ENCODE data around the gene SF1. TPM values are rescaled to one million over a fixed set of nuclear protein-coding genes. Genes with fewer than 3 reads are reported as not detected.

The SF1 gene
- total and polyA plus RNA-seq, 9 of the 15 experiments (the other 6 are each of a cell fraction or from before 2014, with no cell fraction given), result 13.1 to 334 (median 111) TPM

- no TSS peak for BruUV-seq (replicated peaks)
- ATAC-seq (no peak), DNase-seq (ENCODE audit: extremely low read depth in 1 of 4, low spot score in 3 of 4) (peak in 1 of 4 experiments; percentile 30), FAIRE-seq (no peak)
- Histone ChIP-seq H3K27me3 (ENCODE audit: control insufficient read depth in 2 of 2, insufficient read depth in 2 of 2, low read length in 2 of 2) (no peaks in the 10 kb centered on the region), H3K4me1 (replicated peaks in 1 of 2; ENCODE audit: control insufficient read depth in 2 of 2, insufficient read depth in 2 of 2, low read length in 2 of 2) (peaks cover 30 to 62% of the 10 kb centered on the region in 2 experiments), H3K9me3 (replicated peaks; ENCODE audit: control insufficient read depth, insufficient read depth, low read depth, low read length) (no peaks in the 10 kb centered on the region), H3K9me1 (ENCODE audit: control insufficient read depth, insufficient read depth, low read length) (no peaks in the 10 kb centered on the region), H3K27ac (ENCODE audit: extremely low read depth, low read depth, low read length) (no peak overlapping the region), H3K79me2 (ENCODE audit: control insufficient read depth, insufficient read depth, low read length) (no peaks in the 10 kb centered on the region), H4K20me1 (replicated peaks; ENCODE audit: control insufficient read depth, insufficient read depth, low read length) (no peaks in the 10 kb centered on the region), H3K36me3 (ENCODE audit: control insufficient read depth, insufficient read depth, low read length) (peaks cover 38% of the 10 kb centered on the region; the same call in 2 of the 3 replicates), H2AFZ (ENCODE audit: low read depth, low read length) (peak overlapping the region; percentile 77), H3K9ac (ENCODE audit: insufficient read depth in 1 of 2, low read depth in 2 of 2, low read length in 2 of 2) (peak overlapping the region in 1 of 2 experiments; percentile 83; a peak in 2 of 4 replicates), H3K4me2 (ENCODE audit: insufficient read depth, low read length) (peak overlapping the region; percentile 91), H3K4me3 (peak overlapping the region; percentile 49)
- in situ Hi-C loops (cut with MboI) (no loop called here), intact Hi-C loops (cut with micrococcal nuclease) (loop anchor here (2.0 to 5.0 kb wide), 2 partner anchors 24 to 40 kb away; partner anchors contain the start of genes CDC42BPG and SF1)
- ChIA-PET CTCF (ENCODE audit: low intra/inter-chr PET ratio) (interaction anchor here (0.5 kb wide), 1 partner anchor 44 kb away, joined by 3 read pairs; no protein-coding TSS in a partner anchor), POLR2A (interaction anchor here (0.7 to 1.4 kb wide), 3 partner anchors 8 to 43 kb away, joined by 3 to 4 read pairs (median 3); partner anchors contain the start of genes PYGM and SF1)
- WGBS (ENCODE audit: insufficient coverage, low coverage, missing lambda C conversion rate), result 59% methylated on average over 9 of the region's 54 CpGs
- TF ChIP-seq PHB2 (IDR thresholded peaks at IDR 0.05; ENCODE audit: low read depth), result no peak
- no peak for TF ChIP-seq NFXL1 (CRISPR knock-in tag; IDR thresholded peaks at IDR 0.05)
- peak; percentile 39 for TF ChIP-seq HMGN3 (IDR thresholded peaks at IDR 0.05; ENCODE audit: borderline replicate concordance, extremely low read depth, insufficient read length, low read depth, low read length)
- TF ChIP-seq CBX2 (IDR thresholded peaks at IDR 0.05; ENCODE audit: insufficient read depth, low read length, poor library complexity, severe bottlenecking), result no peak
- no peak for TF ChIP-seq SUPT5H (IDR thresholded peaks at IDR 0.05)
- no peak for TF ChIP-seq ZNF384 (IDR thresholded peaks at IDR 0.05; ENCODE audit: low read depth, low read length)
- peak; percentile 24 for TF ChIP-seq SAP30 (IDR thresholded peaks at IDR 0.05; ENCODE audit: borderline replicate concordance, insufficient read depth, low read depth, low read length, poor library complexity, severe bottlenecking)
- TF ChIP-seq CHD1 (IDR thresholded peaks at IDR 0.05; ENCODE audit: low read length), result no peak
- TF ChIP-seq CBX8 (IDR thresholded peaks at IDR 0.05; ENCODE audit: borderline replicate concordance, extremely low read depth, low read depth, low read length, poor library complexity, severe bottlenecking), result no peak
- peak in 1 of 2 experiments; percentile 85 for TF ChIP-seq E2F6 (IDR thresholded peaks at IDR 0.05; ENCODE audit: borderline replicate concordance in 1 of 2, extremely low read depth in 1 of 2, insufficient read depth in 1 of 2, insufficient read length in 1 of 2, low read depth in 1 of 2, low read length in 1 of 2, poor library complexity in 1 of 2, severe bottlenecking in 1 of 2)
- TF ChIP-seq ZKSCAN3 (CRISPR knock-in tag; IDR thresholded peaks at IDR 0.05), result no peak
- TF ChIP-seq ZNF217 (CRISPR knock-in tag; IDR thresholded peaks at IDR 0.05), result no peak
- TF ChIP-seq, protein P1, sequence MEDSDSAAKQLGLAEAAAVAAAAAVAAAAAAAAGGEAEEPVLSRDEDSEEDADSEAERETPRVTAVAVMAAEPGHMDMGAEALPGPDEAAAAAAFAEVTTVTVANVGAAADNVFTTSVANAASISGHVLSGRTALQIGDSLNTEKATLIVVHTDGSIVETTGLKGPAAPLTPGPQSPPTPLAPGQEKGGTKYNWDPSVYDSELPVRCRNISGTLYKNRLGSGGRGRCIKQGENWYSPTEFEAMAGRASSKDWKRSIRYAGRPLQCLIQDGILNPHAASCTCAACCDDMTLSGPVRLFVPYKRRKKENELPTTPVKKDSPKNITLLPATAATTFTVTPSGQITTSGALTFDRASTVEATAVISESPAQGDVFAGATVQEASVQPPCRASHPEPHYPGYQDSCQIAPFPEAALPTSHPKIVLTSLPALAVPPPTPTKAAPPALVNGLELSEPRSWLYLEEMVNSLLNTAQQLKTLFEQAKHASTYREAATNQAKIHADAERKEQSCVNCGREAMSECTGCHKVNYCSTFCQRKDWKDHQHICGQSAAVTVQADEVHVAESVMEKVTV (CRISPR knock-in tag; IDR thresholded peaks at IDR 0.05), result no peak
- no peak for TF ChIP-seq ZNF445 (CRISPR knock-in tag; IDR thresholded peaks at IDR 0.05; ENCODE audit: low read depth)
- 0 out of 2 replicates have a peak, but pooled peaks have one; percentile 29 for TF ChIP-seq ZNF395 (CRISPR knock-in tag; IDR thresholded peaks at IDR 0.05)
- peak; percentile 71 for TF ChIP-seq POLR2G (IDR thresholded peaks at IDR 0.05; ENCODE audit: low read depth, low read length)
These were observed 24.2 kb upstream of the SF1 start for GRCh38 chr11:64802370-64803157.

Measured in K562 (cell line).